IMR-90 (cell line): Measurements from ENCODE around the gene TTC28. TPM values are rescaled to one million over a fixed set of nuclear protein-coding genes. Genes with fewer than 3 reads are reported as not detected.
A peak's percentile ranks its signal among the peaks of the same experiment; 100 is the strongest.

Experiments used
- ATAC-seq: fragments of 200-7000 bp; cut with Tn5 transposase; 2 replicates; pipeline ENCODE4 v1.9.1; 2020; ENCODE audit warnings: low read depth, mild to moderate bottlenecking, moderate library complexity
- BruUV-seq: library from RNA; stranded (reverse); fragments of 400-500 nt; replicated peaks from 2 replicates; lab custom pipeline; 2021; lab: Mats Ljungman, UMichigan
- CTCF ChIA-PET: fragments of 300-600 bp; formaldehyde crosslinking; extraction: SDS; loops from one replicate; lab custom pipeline; 2021; ENCODE audit warnings: antibody characterized with exemption; lab: Yijun Ruan, JAX
- POLR2A ChIA-PET: fragments of 300-600 bp; sonication (Branson Sonifier 250); formaldehyde crosslinking; loops from one replicate; lab custom pipeline; 2022; ENCODE audit warnings: antibody characterized with exemption; ENCODE audit not compliant: unreplicated experiment; lab: Charles Lee
- DNase-seq: peaks from one replicate; pipeline ENCODE4 v3.0.0; 2013
- H2AFZ ChIP-seq: replicated peaks from 2 replicates; pipeline ENCODE3; 2013; ENCODE audit warnings: low read length, mild to moderate bottlenecking; ENCODE audit not compliant: poor library complexity
- H2AK5ac ChIP-seq: 2 replicates; pipeline ENCODE4 v1.6.1; 2013; ENCODE audit warnings: low read depth, low read length, inconsistent platforms
- H2AK9ac ChIP-seq: replicated peaks from 2 replicates; pipeline ENCODE3; 2013; ENCODE audit warnings: mild to moderate bottlenecking, low read depth, low read length, moderate library complexity; ENCODE audit not compliant: poor library complexity
- H2BK120ac ChIP-seq: 2 replicates; pipeline ENCODE4 v1.6.1; 2013; ENCODE audit warnings: low read depth, low read length, inconsistent platforms
- H2BK15ac ChIP-seq: 3 replicates; pipeline ENCODE4 v1.6.1; 2013; ENCODE audit warnings: low read depth, low read length, inconsistent platforms
- H2BK20ac ChIP-seq: 2 replicates; pipeline ENCODE4 v1.6.1; 2013; ENCODE audit warnings: low read depth, mild to moderate bottlenecking, inconsistent platforms, low read length, moderate library complexity
- H2BK5ac ChIP-seq: 2 replicates; pipeline ENCODE4 v1.6.1; 2013; ENCODE audit warnings: mild to moderate bottlenecking, low read depth, low read length, inconsistent platforms; ENCODE audit not compliant: poor library complexity, severe bottlenecking
- H3K14ac ChIP-seq: replicated peaks from 2 replicates; pipeline ENCODE4 v1.6.1; 2013; ENCODE audit warnings: low read depth, low read length, inconsistent platforms
- H3K18ac ChIP-seq: 2 replicates; pipeline ENCODE4 v1.6.1; 2013; ENCODE audit warnings: low read depth, low read length, control low read depth
- H3K23ac ChIP-seq: 2 replicates; pipeline ENCODE4 v1.6.1; 2013; ENCODE audit warnings: low read depth, low read length, inconsistent platforms
- H3K27ac ChIP-seq: 2 replicates; pipeline ENCODE4 v1.5.1; 2013; ENCODE audit warnings: mild to moderate bottlenecking, control low read depth, low read length; ENCODE audit not compliant: insufficient read depth
- H3K27me3 ChIP-seq: 2 replicates; pipeline ENCODE4 v1.6.1; 2013; ENCODE audit warnings: low read length; ENCODE audit not compliant: control insufficient read depth, insufficient read depth
- H3K36me3 ChIP-seq: 2 replicates; pipeline ENCODE4 v1.6.1; 2013; ENCODE audit warnings: low read length, mixed read lengths; ENCODE audit not compliant: control insufficient read depth, insufficient read depth
- H3K4ac ChIP-seq: 2 replicates; pipeline ENCODE4 v1.6.1; 2013; ENCODE audit warnings: low read depth, low read length, inconsistent platforms
- H3K4me1 ChIP-seq: 2 replicates; pipeline ENCODE4 v1.6.1; 2013; ENCODE audit warnings: low read length, mixed read lengths; ENCODE audit not compliant: control insufficient read depth, insufficient read depth
- H3K4me2 ChIP-seq: 2 replicates; pipeline ENCODE4 v1.6.1; 2013; ENCODE audit warnings: low read depth, mild to moderate bottlenecking, control low read depth, low read length, moderate library complexity
- H3K4me3 ChIP-seq: 2 replicates; pipeline ENCODE4 v1.5.1; 2013; ENCODE audit warnings: low read depth, mild to moderate bottlenecking, control low read depth, low read length, moderate library complexity; ENCODE audit not compliant: insufficient read depth
- H3K56ac ChIP-seq: 2 replicates; pipeline ENCODE4 v1.6.1; 2013; ENCODE audit warnings: low read length, inconsistent platforms; ENCODE audit not compliant: insufficient read depth; ENCODE audit errors: extremely low read depth
- H3K79me1 ChIP-seq, 2 experiments: 2 replicates each; pipeline ENCODE4 v1.6.1; 2013; ENCODE audit warnings: low read length in 2 of 2, inconsistent platforms in 1 of 2, low read depth in 1 of 2
- H3K9ac ChIP-seq: 2 replicates; pipeline ENCODE4 v1.6.1; 2013; ENCODE audit warnings: low read depth, low read length, control low read depth
- H3K9me1 ChIP-seq: 2 replicates; pipeline ENCODE4 v1.6.1; 2013; ENCODE audit warnings: low read length, inconsistent platforms; ENCODE audit not compliant: insufficient read depth
- H3K9me3 ChIP-seq: 2 replicates; pipeline ENCODE4 v1.6.1; 2013; ENCODE audit warnings: low read length; ENCODE audit not compliant: control insufficient read depth, insufficient read depth
- H4K20me1 ChIP-seq: 2 replicates; pipeline ENCODE4 v1.6.1; 2013; ENCODE audit warnings: low read length, inconsistent platforms; ENCODE audit not compliant: insufficient read depth
- H4K5ac ChIP-seq: 2 replicates; pipeline ENCODE4 v1.6.1; 2013; ENCODE audit warnings: mild to moderate bottlenecking, low read depth, low read length, control low read depth
- H4K8ac ChIP-seq, 2 experiments: 2 replicates each; pipeline ENCODE4 v1.6.1; 2013; ENCODE audit warnings: low read depth in 2 of 2, low read length in 2 of 2, control low read depth in 1 of 2, inconsistent platforms in 1 of 2
- H4K91ac ChIP-seq: 2 replicates; pipeline ENCODE4 v1.6.1; 2013; ENCODE audit warnings: low read depth, low read length, inconsistent platforms; ENCODE audit not compliant: insufficient read depth
- BHLHE40 ChIP-seq: fragments of 150-350 bp; IDR thresholded peaks from 2 replicates; pipeline ENCODE4 v1.6.1; 2016; ENCODE audit warnings: mild to moderate bottlenecking, low read depth, low read length
- CEBPB ChIP-seq: IDR thresholded peaks from 2 replicates; pipeline ENCODE4 v1.6.1; 2012; ENCODE audit warnings: low read depth, low read length, improper control_type of control experiment
- CHD1 ChIP-seq: IDR thresholded peaks from 2 replicates; pipeline ENCODE4 v1.6.1; 2012; ENCODE audit warnings: low read depth, low read length, improper control_type of control experiment
- CTCF ChIP-seq: conservative IDR thresholded peaks from 2 replicates; pipeline ENCODE4 v1.5.1; 2012; ENCODE audit warnings: mild to moderate bottlenecking, low read depth, low read length, improper control_type of control experiment
- ELK1 ChIP-seq: fragments of 150-350 bp; IDR thresholded peaks from 2 replicates; pipeline ENCODE4 v1.6.1; 2016; ENCODE audit warnings: low read depth, mild to moderate bottlenecking, low read length, moderate library complexity, borderline replicate concordance
- MAZ ChIP-seq: IDR thresholded peaks from 2 replicates; pipeline ENCODE4 v1.6.1; 2012; ENCODE audit warnings: low read depth, mild to moderate bottlenecking, low read length, improper control_type of control experiment, moderate library complexity, borderline replicate concordance
- MXI1 ChIP-seq: IDR thresholded peaks from 2 replicates; pipeline ENCODE4 v1.6.1; 2012; ENCODE audit warnings: low read depth, mild to moderate bottlenecking, low read length, moderate library complexity, borderline replicate concordance
- NFE2L2 ChIP-seq: fragments of 150-350 bp; IDR thresholded peaks from 2 replicates; pipeline ENCODE4 v1.6.1; 2016; ENCODE audit warnings: low read depth, mild to moderate bottlenecking, low read length
- POLR2A ChIP-seq: IDR thresholded peaks from 2 replicates; pipeline ENCODE4 v1.6.1; 2012; ENCODE audit warnings: mild to moderate bottlenecking, low read depth, low read length
- RAD21 ChIP-seq: IDR thresholded peaks from 2 replicates; pipeline ENCODE4 v1.6.1; 2012; ENCODE audit warnings: low read length, improper control_type of control experiment
- RCOR1 ChIP-seq: IDR thresholded peaks from 2 replicates; pipeline ENCODE4 v1.6.1; 2012; ENCODE audit warnings: mild to moderate bottlenecking, low read length, improper control_type of control experiment; ENCODE audit not compliant: insufficient replicate concordance
- RFX5 ChIP-seq: IDR thresholded peaks from 2 replicates; pipeline ENCODE4 v1.8.0; 2012; ENCODE audit warnings: low read depth, mild to moderate bottlenecking, low read length, moderate library complexity
- SMC3 ChIP-seq: fragments of 150-350 bp; IDR thresholded peaks from 2 replicates; pipeline ENCODE4 v1.6.1; 2016; ENCODE audit warnings: low read depth, mild to moderate bottlenecking, antibody characterized with exemption, low read length, moderate library complexity
- USF2 ChIP-seq: fragments of 150-350 bp; IDR thresholded peaks from 2 replicates; pipeline ENCODE4 v1.6.1; 2017; ENCODE audit warnings: mild to moderate bottlenecking, antibody characterized with exemption, low read length, low read depth
- WGBS, 2 experiments: methylation state at CpG; one replicate each; pipeline versions ENCODE4 v1.1.5 to v1.1.7; 2013; ENCODE audit warnings: missing lambda C conversion rate in 2 of 2; ENCODE audit not compliant: insufficient read length in 1 of 2; ENCODE audit errors: extremely low coverage in 2 of 2; 5-methylcytosine and 5-hydroxymethylcytosine counted together
- dilution Hi-C: fragments of 300-500 bp; cut with HindIII; formaldehyde crosslinking; loops from one replicate; pipeline ENCODE4 v1.14.3; 2018; ENCODE audit warnings: low sequenced_read_pairs; ENCODE audit not compliant: unreplicated experiment
- in situ Hi-C: fragments of 300-500 bp; cut with MboI; formaldehyde crosslinking; loops from 3 replicates; pipeline ENCODE4 v1.14.3; 2019; ENCODE audit warnings: low sequenced_read_pairs, inconsistent platforms, mixed read lengths
- intact Hi-C: fragments of 100-400 bp; cut with micrococcal nuclease; formaldehyde crosslinking; loops from 2 replicates; pipeline ENCODE4 v1.10.0; 2022
- polyA plus RNA-seq, 3 experiments: library from polyadenylated mRNA; depleted of rRNA; stranded (reverse); fragments of >200 nt; gene quantifications; 2 replicates each; pipeline ENCODE4 v1.2.3, GENCODE V29; 2012; ENCODE audit warnings: low replicate concordance in 1 of 3
- total RNA-seq: library from RNA; depleted of rRNA; stranded (reverse); fragments of >200 nt; gene quantifications from 2 replicates; pipeline ENCODE4 v1.2.3, GENCODE V29; 2012

The TTC28 gene
- total and polyA plus RNA-seq, 2 of the 4 experiments (the other 2 are of a cell fraction): 5.6 to 13.3 TPM

GRCh38 chr22:28398981-28399380, 280.7 kb downstream of the TTC28 start:
- ATAC-seq (0 out of 2 replicates have a peak, but pooled peaks have one; percentile 7), DNase-seq (peak; percentile 28)
- no peak overlapping the region for H2AK9ac ChIP-seq
- no peak overlapping the region for H3K9ac ChIP-seq
- no TSS peak for BruUV-seq
- dilution Hi-C loops: no loop called here
- no peak overlapping the region for H4K8ac ChIP-seq
- no peak overlapping the region; the same call in 1 of the 2 replicates for H4K5ac ChIP-seq
- H3K56ac ChIP-seq: no peak overlapping the region
- no peak overlapping the region; the same call in 1 of the 2 replicates for H3K18ac ChIP-seq
- H2BK120ac ChIP-seq: no peak overlapping the region
- TF ChIP-seq RAD21 (no peak), USF2 (no peak), POLR2A (no peak), CTCF (no peak), MAZ (no peak), CEBPB (no peak), RCOR1 (no peak), NFE2L2 (no peak), CHD1 (no peak), ELK1 (no peak), BHLHE40 (no peak), MXI1 (no peak), SMC3 (no peak), RFX5 (no peak)
- H3K9me1 ChIP-seq: no peaks in the 10 kb centered on the region; the same call in 1 of the 2 replicates
- no peak overlapping the region for H2BK15ac ChIP-seq
- no peak overlapping the region for H3K4me3 ChIP-seq
- H2BK5ac ChIP-seq: no peak overlapping the region
- ChIA-PET CTCF (interaction anchor here (0.7 kb wide), 1 partner anchor 17 kb away, joined by 4 read pairs; no protein-coding TSS in a partner anchor), POLR2A (interaction anchor here (0.6 kb wide), 1 partner anchor 100 kb away, joined by 3 read pairs; no protein-coding TSS in a partner anchor)
- H3K9me3 ChIP-seq: no peaks in the 10 kb centered on the region
- no peak overlapping the region; the same call in 1 of the 2 replicates for H3K4me2 ChIP-seq
- no peaks in the 10 kb centered on the region for H3K36me3 ChIP-seq
- H2AFZ ChIP-seq: no peak overlapping the region
- H3K27ac ChIP-seq: peak overlapping the region; percentile 51; the same call in 1 of the 2 replicates
- intact Hi-C loops: loop anchor here (5.0 kb wide), 1 partner anchor 43 kb away; no protein-coding TSS in a partner anchor
- no peak overlapping the region for H2AK5ac ChIP-seq
- no CpG with 5 or more reads among the region's 1 CpG for WGBS, 2 experiments
- H3K4me1 ChIP-seq: peaks cover 24% of the 10 kb centered on the region
- no peak overlapping the region for H3K23ac ChIP-seq
- H3K14ac ChIP-seq: no peak overlapping the region
- H4K91ac ChIP-seq: no peak overlapping the region
- no peak overlapping the region for H3K4ac ChIP-seq
- in situ Hi-C loops: no loop called here
- peaks cover under 1 to 10% of the 10 kb centered on the region in 2 experiments; a peak in 2 of 4 replicates for H3K79me1 ChIP-seq
- no peak overlapping the region for H2BK20ac ChIP-seq
- no peaks in the 10 kb centered on the region for H3K27me3 ChIP-seq
- H4K20me1 ChIP-seq: peaks cover 7% of the 10 kb centered on the region; the same call in 1 of the 2 replicates
